Measurements from ENCODE around the gene SUPT4H1.

The SUPT4H1 gene

DNA sequence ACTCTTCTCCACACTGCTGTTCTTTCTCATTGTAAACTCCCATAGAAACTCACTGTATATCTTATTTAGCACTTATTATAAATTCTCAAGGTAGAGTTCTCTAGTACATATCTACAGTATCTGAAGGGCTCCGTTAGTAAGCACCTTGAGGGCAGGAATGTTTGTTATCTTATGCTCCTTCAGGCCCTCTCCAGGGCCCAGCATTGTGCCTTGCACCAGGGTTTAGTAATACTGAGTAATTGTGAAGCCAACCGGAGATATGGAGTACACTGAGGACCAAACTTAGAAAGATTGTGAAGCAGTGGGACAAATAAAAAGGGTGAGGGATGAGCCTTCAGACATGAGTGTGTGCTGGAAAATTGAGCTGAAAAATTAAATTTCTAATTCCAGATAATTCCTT lies 38.9 kb upstream of the SUPT4H1 start:
- Histone ChIP-seq H3K9me3 (ENCODE audit: control insufficient read depth, low read length) (no peaks in the 10 kb centered on the region), H3K27ac (ENCODE audit: insufficient read depth, low read length, poor library complexity, severe bottlenecking) (no peak overlapping the region), H3K36me3 (ENCODE audit: control insufficient read depth, insufficient read depth, low read length) (no peaks in the 10 kb centered on the region), H3K4me1 (ENCODE audit: control insufficient read depth, insufficient read depth, low read length, poor library complexity, severe bottlenecking) (no peaks in the 10 kb centered on the region), H3K27me3 (replicated peaks; ENCODE audit: control insufficient read depth, insufficient read depth, low read length, poor library complexity, severe bottlenecking) (no peaks in the 10 kb centered on the region), H3K4me3 (ENCODE audit: insufficient read depth, low read depth, low read length, poor library complexity, severe bottlenecking) (no peak overlapping the region)
- DNase-seq: no peak

DNA sequence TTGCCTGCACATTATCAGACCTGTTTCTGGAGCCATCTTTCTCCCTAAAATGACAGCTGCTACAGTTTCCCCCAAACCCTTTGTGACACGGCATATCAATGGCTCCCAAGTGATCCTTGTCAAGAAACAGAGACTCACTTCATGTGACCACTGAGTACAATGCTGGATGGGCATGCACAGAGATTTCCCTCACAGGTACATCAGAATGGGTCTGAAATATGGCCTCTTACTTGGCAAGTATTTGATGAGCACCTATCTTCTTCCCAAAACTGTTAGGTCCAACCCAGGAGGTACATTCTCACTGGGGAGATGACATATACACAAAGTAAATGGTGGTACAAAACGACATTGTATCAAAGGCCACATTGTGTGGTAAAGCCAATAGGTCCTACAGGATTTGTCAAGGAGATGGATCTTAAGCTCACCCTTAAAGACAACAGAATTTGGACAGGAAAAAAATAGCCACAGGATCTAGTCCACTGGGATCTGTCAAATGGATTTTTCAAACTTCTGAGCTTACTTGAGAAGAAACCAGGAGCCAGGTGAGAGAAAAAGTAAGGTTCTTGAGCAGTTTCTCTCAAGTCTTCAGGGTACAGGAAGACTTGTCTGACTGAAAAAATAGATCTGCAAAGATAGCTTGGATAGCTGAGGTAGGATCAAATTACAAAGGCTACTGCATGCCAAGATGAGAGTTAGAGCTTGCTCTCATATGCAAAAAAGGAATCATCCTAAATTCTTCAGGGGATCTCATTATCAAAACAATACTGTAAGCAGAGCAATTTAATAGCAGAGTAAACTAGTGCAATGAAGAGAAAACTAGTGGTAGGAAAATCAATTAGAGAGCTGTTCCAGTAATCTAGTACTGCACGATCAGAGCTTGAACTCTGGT lies 36.5 kb upstream of the SUPT4H1 start:
- no peak overlapping the region for H3K4me3 ChIP-seq (ENCODE audit: insufficient read depth, low read depth, low read length, poor library complexity, severe bottlenecking)
- H3K36me3 ChIP-seq (ENCODE audit: control insufficient read depth, insufficient read depth, low read length): no peaks in the 10 kb centered on the region
- H3K4me1 ChIP-seq (ENCODE audit: control insufficient read depth, insufficient read depth, low read length, poor library complexity, severe bottlenecking): no peaks in the 10 kb centered on the region
- no peak overlapping the region for H3K27ac ChIP-seq (ENCODE audit: insufficient read depth, low read length, poor library complexity, severe bottlenecking)
- no peaks in the 10 kb centered on the region for H3K9me3 ChIP-seq (ENCODE audit: control insufficient read depth, low read length)
- DNase-seq: no peak
- no peaks in the 10 kb centered on the region for H3K27me3 ChIP-seq (replicated peaks; ENCODE audit: control insufficient read depth, insufficient read depth, low read length, poor library complexity, severe bottlenecking)

DNA sequence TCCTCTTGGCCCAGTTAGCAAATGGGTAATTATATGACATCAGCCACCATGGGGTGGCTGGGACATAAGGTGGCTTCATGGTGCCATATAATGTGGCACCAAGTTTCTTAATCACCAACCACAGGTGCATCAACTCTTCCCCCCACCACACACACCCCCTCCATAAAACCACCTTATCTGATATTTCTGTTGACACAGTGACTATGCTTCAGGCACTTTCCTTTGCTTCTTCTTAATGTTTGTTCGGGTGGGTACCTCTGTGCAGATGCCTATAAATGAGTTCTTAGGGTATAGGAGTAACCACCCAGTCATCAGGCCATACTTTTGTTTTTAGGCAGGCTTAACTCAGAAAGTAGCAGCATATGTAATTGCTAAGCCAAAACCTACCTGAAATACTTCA lies 35.8 kb upstream of the SUPT4H1 start:
- Histone ChIP-seq H3K4me1 (ENCODE audit: control insufficient read depth, insufficient read depth, low read length, poor library complexity, severe bottlenecking) (peaks cover under 1% of the 10 kb centered on the region), H3K9me3 (ENCODE audit: control insufficient read depth, low read length) (no peaks in the 10 kb centered on the region), H3K36me3 (ENCODE audit: control insufficient read depth, insufficient read depth, low read length) (no peaks in the 10 kb centered on the region), H3K27me3 (replicated peaks; ENCODE audit: control insufficient read depth, insufficient read depth, low read length, poor library complexity, severe bottlenecking) (no peaks in the 10 kb centered on the region), H3K27ac (ENCODE audit: insufficient read depth, low read length, poor library complexity, severe bottlenecking) (no peak overlapping the region), H3K4me3 (ENCODE audit: insufficient read depth, low read depth, low read length, poor library complexity, severe bottlenecking) (no peak overlapping the region)
- no peak for DNase-seq

DNA sequence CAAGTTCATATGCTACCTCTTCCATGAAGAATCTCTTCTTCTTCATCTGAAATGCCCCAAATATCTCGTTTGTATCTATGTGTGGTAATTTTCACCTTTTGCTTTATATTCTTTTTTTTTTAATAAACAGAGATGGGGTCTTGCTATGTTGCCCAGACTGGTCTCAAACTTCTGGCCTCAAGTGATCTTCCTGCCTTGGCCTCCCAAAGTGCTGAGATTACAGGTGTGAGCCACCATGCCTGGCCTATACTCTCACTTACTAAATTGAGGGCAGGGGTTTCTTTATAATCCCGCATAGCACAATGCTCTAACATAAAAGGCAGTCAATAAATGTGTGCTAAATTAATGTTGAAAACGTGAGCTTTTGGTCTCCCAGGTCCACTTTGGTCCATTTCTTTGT lies 34.7 kb upstream of the SUPT4H1 start:
- Histone ChIP-seq H3K36me3 (ENCODE audit: control insufficient read depth, insufficient read depth, low read length) (no peaks in the 10 kb centered on the region), H3K4me3 (ENCODE audit: insufficient read depth, low read depth, low read length, poor library complexity, severe bottlenecking) (no peak overlapping the region), H3K4me1 (ENCODE audit: control insufficient read depth, insufficient read depth, low read length, poor library complexity, severe bottlenecking) (peaks cover 7% of the 10 kb centered on the region), H3K9me3 (ENCODE audit: control insufficient read depth, low read length) (no peaks in the 10 kb centered on the region), H3K27ac (ENCODE audit: insufficient read depth, low read length, poor library complexity, severe bottlenecking) (no peak overlapping the region), H3K27me3 (replicated peaks; ENCODE audit: control insufficient read depth, insufficient read depth, low read length, poor library complexity, severe bottlenecking) (no peaks in the 10 kb centered on the region)
- DNase-seq: no peak

DNA sequence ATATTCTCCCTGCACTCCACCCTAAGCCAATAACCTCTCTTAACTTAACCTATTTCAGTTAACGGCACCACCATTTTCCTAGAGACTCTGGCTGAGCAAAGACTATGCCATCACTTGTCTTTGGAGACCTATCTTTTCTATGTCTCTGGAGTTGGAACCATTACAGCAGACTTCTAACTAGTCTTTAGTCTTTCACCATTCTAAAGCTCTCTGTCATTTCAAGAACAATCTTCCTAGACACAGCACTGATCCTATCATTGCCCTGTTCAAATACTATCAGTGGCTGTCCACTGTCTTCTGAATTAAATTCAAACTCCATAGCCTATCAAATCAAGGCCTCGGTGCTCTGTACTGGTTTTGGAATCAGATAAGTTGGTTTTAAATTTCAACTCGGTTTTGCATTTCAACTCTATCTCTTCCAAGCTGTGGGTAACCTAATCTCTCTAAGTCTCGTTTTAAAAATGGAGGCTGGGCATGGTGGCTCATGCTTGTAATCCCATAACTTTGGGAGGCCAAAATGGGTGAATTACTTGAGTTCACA lies 33.4 kb upstream of the SUPT4H1 start:
- Histone ChIP-seq H3K4me3 (ENCODE audit: insufficient read depth, low read depth, low read length, poor library complexity, severe bottlenecking) (no peak overlapping the region), H3K9me3 (ENCODE audit: control insufficient read depth, low read length) (no peaks in the 10 kb centered on the region), H3K36me3 (ENCODE audit: control insufficient read depth, insufficient read depth, low read length) (no peaks in the 10 kb centered on the region), H3K27ac (ENCODE audit: insufficient read depth, low read length, poor library complexity, severe bottlenecking) (no peak overlapping the region), H3K4me1 (ENCODE audit: control insufficient read depth, insufficient read depth, low read length, poor library complexity, severe bottlenecking) (peaks cover 7% of the 10 kb centered on the region), H3K27me3 (replicated peaks; ENCODE audit: control insufficient read depth, insufficient read depth, low read length, poor library complexity, severe bottlenecking) (no peaks in the 10 kb centered on the region)
- DNase-seq: no peak

DNA sequence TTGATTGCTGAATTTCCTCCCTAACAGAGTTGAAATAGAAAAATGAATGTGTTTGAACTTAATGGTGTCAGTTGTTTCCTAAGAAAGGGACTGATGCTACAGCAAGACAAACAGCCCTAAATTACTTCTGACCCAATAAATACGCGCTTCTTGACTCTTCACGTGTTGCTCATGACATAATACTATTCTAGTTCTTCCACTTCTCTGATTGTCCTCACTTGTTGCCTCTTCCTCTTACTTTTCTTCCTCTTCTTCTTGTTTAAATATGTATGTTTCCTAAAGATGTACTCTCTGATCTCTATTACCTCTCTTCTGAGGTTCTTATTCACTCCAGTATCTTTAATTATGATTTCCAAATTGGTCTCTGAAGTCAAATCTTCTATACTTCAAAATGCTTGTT lies 32.9 kb upstream of the SUPT4H1 start:
- H3K9me3 ChIP-seq (ENCODE audit: control insufficient read depth, low read length): no peaks in the 10 kb centered on the region
- H3K27me3 ChIP-seq (replicated peaks; ENCODE audit: control insufficient read depth, insufficient read depth, low read length, poor library complexity, severe bottlenecking): no peaks in the 10 kb centered on the region
- no peak for DNase-seq
- no peak overlapping the region for H3K4me3 ChIP-seq (ENCODE audit: insufficient read depth, low read depth, low read length, poor library complexity, severe bottlenecking)
- peaks cover 7% of the 10 kb centered on the region for H3K4me1 ChIP-seq (ENCODE audit: control insufficient read depth, insufficient read depth, low read length, poor library complexity, severe bottlenecking)
- no peak overlapping the region for H3K27ac ChIP-seq (ENCODE audit: insufficient read depth, low read length, poor library complexity, severe bottlenecking)
- no peaks in the 10 kb centered on the region for H3K36me3 ChIP-seq (ENCODE audit: control insufficient read depth, insufficient read depth, low read length)

DNA sequence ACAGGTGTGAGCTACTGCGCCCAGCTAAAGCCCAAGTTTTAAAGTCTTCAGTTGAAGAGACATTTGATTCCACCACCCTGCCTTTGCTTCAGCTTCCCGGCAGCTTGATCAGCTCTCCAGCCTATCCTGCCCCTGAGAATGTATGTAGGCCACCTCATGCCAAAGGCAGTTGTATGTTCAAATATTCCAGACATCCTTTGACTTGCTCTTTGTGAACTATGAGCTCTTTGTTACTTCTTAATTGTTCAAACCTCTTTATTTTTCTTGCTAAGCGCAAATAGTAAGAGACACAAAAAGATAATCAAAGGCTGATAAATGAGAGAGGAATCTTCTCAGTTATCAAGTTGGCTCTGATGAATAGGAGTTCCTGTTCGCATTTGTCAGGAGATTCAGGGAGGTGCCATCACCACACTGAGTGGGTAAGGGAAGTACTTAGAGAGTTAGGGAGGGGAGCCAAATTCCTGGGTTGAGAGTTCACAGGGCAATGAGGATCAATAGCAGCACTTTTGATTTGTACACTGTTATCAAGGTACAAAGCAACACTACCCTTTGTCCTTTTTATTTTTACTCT lies 32.0 kb upstream of the SUPT4H1 start:
- Histone ChIP-seq H3K9me3 (ENCODE audit: control insufficient read depth, low read length) (no peaks in the 10 kb centered on the region), H3K4me3 (ENCODE audit: insufficient read depth, low read depth, low read length, poor library complexity, severe bottlenecking) (no peak overlapping the region), H3K27me3 (replicated peaks; ENCODE audit: control insufficient read depth, insufficient read depth, low read length, poor library complexity, severe bottlenecking) (no peaks in the 10 kb centered on the region), H3K36me3 (ENCODE audit: control insufficient read depth, insufficient read depth, low read length) (no peaks in the 10 kb centered on the region), H3K4me1 (ENCODE audit: control insufficient read depth, insufficient read depth, low read length, poor library complexity, severe bottlenecking) (peaks cover 13% of the 10 kb centered on the region), H3K27ac (ENCODE audit: insufficient read depth, low read length, poor library complexity, severe bottlenecking) (no peak overlapping the region)
- no peak for DNase-seq

DNA sequence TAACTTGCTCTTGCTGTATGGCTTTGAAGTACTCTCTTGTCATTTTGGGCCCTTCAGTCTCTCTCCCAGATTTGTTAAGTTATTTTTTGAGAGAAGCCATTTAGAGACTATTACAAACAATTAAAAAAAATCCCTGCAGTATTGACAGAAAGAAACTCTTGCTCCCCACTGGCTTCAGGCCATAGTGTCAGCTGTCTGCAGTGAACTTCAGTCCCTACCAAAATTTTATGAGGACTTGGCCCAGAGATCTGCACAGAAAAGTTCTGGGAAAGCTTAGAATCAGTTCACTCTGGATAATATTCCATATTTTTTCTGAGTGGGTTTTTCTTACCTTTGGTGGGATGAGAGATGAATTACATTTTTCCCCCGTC lies 30.9 kb upstream of the SUPT4H1 start:
- Histone ChIP-seq H3K27ac (ENCODE audit: insufficient read depth, low read length, poor library complexity, severe bottlenecking) (no peak overlapping the region), H3K36me3 (ENCODE audit: control insufficient read depth, insufficient read depth, low read length) (no peaks in the 10 kb centered on the region), H3K4me3 (ENCODE audit: insufficient read depth, low read depth, low read length, poor library complexity, severe bottlenecking) (no peak overlapping the region), H3K9me3 (ENCODE audit: control insufficient read depth, low read length) (no peaks in the 10 kb centered on the region), H3K27me3 (replicated peaks; ENCODE audit: control insufficient read depth, insufficient read depth, low read length, poor library complexity, severe bottlenecking) (no peaks in the 10 kb centered on the region), H3K4me1 (ENCODE audit: control insufficient read depth, insufficient read depth, low read length, poor library complexity, severe bottlenecking) (peaks cover 16% of the 10 kb centered on the region)
- DNase-seq: no peak

DNA sequence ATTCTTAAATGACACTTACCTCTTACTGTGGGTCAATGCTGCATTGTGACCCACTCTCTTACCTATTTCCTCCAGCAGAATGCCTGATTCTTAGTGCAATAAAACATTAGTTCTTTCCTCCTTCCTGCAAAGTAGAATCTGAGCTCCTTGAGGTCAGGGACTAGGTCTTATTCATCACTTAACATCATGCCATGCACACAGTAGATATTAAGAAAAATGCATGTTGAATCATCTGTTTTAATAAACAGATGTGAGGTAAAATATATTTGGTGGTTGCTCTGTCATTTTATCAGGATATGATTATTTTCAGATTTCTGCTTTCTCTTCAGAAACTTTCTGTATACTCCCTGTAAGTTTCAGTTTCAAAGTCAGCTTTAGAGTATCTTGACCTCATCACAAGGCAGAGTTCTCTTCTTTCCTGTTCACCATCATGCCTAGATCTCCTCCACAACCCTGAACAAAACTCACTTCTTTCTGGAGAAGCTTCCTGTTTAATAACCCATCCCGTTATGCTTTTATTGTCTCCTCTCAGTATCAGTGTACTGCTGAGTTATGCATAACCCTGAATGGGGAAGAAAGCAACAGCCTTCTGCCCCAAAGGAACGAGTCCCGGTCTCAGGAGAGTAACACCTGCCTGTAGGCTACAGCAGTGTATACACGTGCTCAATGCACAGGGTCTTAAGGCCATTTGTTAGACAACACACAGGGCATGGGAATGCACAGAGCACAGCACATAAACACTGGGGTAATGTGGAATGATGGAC lies 30.3 kb upstream of the SUPT4H1 start:
- Histone ChIP-seq H3K4me1 (ENCODE audit: control insufficient read depth, insufficient read depth, low read length, poor library complexity, severe bottlenecking) (peaks cover 18% of the 10 kb centered on the region), H3K9me3 (ENCODE audit: control insufficient read depth, low read length) (no peaks in the 10 kb centered on the region), H3K27me3 (replicated peaks; ENCODE audit: control insufficient read depth, insufficient read depth, low read length, poor library complexity, severe bottlenecking) (no peaks in the 10 kb centered on the region), H3K4me3 (ENCODE audit: insufficient read depth, low read depth, low read length, poor library complexity, severe bottlenecking) (no peak overlapping the region), H3K27ac (ENCODE audit: insufficient read depth, low read length, poor library complexity, severe bottlenecking) (no peak overlapping the region), H3K36me3 (ENCODE audit: control insufficient read depth, insufficient read depth, low read length) (no peaks in the 10 kb centered on the region)
- DNase-seq: no peak
